H1 (cell line): ENCODE results near the gene NAV2. TPM values are rescaled to one million over a fixed set of nuclear protein-coding genes. Genes with fewer than 3 reads are reported as not detected.
A peak's percentile ranks its signal among the peaks of the same experiment; 100 is the strongest.

ENCODE experiments used
- CTCF ChIA-PET: fragments of 300-600 bp; sonication (Branson Sonifier 250); formaldehyde crosslinking; loops from one replicate; lab custom pipeline; 2021; ENCODE audit not compliant: partially characterized antibody; lab: Charles Lee
- POLR2A ChIA-PET: fragments of 300-600 bp; sonication (Branson Sonifier 250); formaldehyde crosslinking; loops from one replicate; lab custom pipeline; 2021; ENCODE audit warnings: inconsistent platforms; ENCODE audit not compliant: partially characterized antibody; lab: Charles Lee
- DNase-seq, 2 experiments: peaks; one replicate each; pipeline versions ENCODE4 v3.0.0 to v3.0.0-alpha.2; 2010 to 2022; ENCODE audit warnings: low spot score in 2 of 2, low read depth in 1 of 2, mixed read lengths in 1 of 2
- FAIRE-seq: peaks from 2 replicates; lab custom pipeline; 2011; peaks lifted over from hg19 to GRCh38; lab: Jason Lieb, UNC
- H2AFZ ChIP-seq: 2 replicates; pipeline ENCODE4 v1.8.1; 2012; ENCODE audit warnings: low read length, inconsistent platforms
- H2AK5ac ChIP-seq: 2 replicates; pipeline ENCODE4 v1.6.1; 2013; ENCODE audit warnings: low read depth, low read length
- H2BK120ac ChIP-seq: replicated peaks from 2 replicates; pipeline ENCODE3; 2013; ENCODE audit warnings: low read depth, low read length, inconsistent platforms
- H2BK12ac ChIP-seq: 2 replicates; pipeline ENCODE4 v1.6.1; 2013; ENCODE audit warnings: low read depth, low read length
- H2BK15ac ChIP-seq: 2 replicates; pipeline ENCODE4 v1.6.1; 2013; ENCODE audit warnings: low read length
- H2BK20ac ChIP-seq: 2 replicates; pipeline ENCODE4 v1.6.1; 2013; ENCODE audit warnings: low read length
- H2BK5ac ChIP-seq: 2 replicates; pipeline ENCODE4 v1.6.1; 2013; ENCODE audit warnings: low read depth, low read length
- H3K14ac ChIP-seq: 2 replicates; pipeline ENCODE4 v1.6.1; 2013; ENCODE audit warnings: inconsistent platforms; ENCODE audit not compliant: insufficient read length
- H3K18ac ChIP-seq: 2 replicates; pipeline ENCODE4 v1.6.1; 2013; ENCODE audit warnings: low read length; ENCODE audit errors: extremely low read depth
- H3K23ac ChIP-seq: 2 replicates; pipeline ENCODE4 v1.6.1; 2013; ENCODE audit warnings: inconsistent platforms; ENCODE audit not compliant: insufficient read length
- H3K23me2 ChIP-seq: 2 replicates; pipeline ENCODE4 v1.6.1; 2013; ENCODE audit warnings: low read depth, low read length
- H3K27ac ChIP-seq: 2 replicates; pipeline ENCODE4 v1.6.1; 2011; ENCODE audit warnings: low read depth, low read length, inconsistent platforms
- H3K27me3 ChIP-seq, 4 experiments: replicated peaks in 1 of 4; 1 replicate in 1 of 4; 2 replicates in 3 of 4; pipeline versions ENCODE4 v1.6.1 to v1.8.1; 2011 to 2013; ENCODE audit warnings: low read length in 3 of 4, mild to moderate bottlenecking in 3 of 4, inconsistent platforms in 2 of 4, mixed read lengths in 2 of 4, moderate library complexity in 1 of 4; ENCODE audit not compliant: control insufficient read depth in 3 of 4, insufficient read depth in 3 of 4; ENCODE audit errors: extremely low read depth in 1 of 4
- H3K36me3 ChIP-seq, 4 experiments: 2 replicates each; pipeline versions ENCODE4 v1.6.1 to v1.8.1; 2011 to 2013; ENCODE audit warnings: mild to moderate bottlenecking in 4 of 4, low read length in 3 of 4, moderate library complexity in 2 of 4, control low read depth in 1 of 4, inconsistent platforms in 1 of 4; ENCODE audit not compliant: insufficient read depth in 4 of 4, control insufficient read depth in 2 of 4
- H3K4ac ChIP-seq: replicated peaks from 2 replicates; pipeline ENCODE3; 2013; ENCODE audit warnings: low read length, low read depth, mixed read lengths, inconsistent platforms; ENCODE audit not compliant: insufficient read length
- H3K4me1 ChIP-seq, 4 experiments: replicated peaks in 1 of 4; 1 replicate in 1 of 4; 2 replicates in 3 of 4; pipeline versions ENCODE4 v1.6.1 to v1.8.1; 2011 to 2013; ENCODE audit warnings: low read length in 3 of 4, inconsistent platforms in 2 of 4, mixed read lengths in 1 of 4; ENCODE audit not compliant: insufficient read depth in 4 of 4, control insufficient read depth in 3 of 4
- H3K4me2 ChIP-seq, 2 experiments: 2 replicates each; pipeline versions ENCODE4 v1.6.1 to v1.8.1; 2011 to 2013; ENCODE audit warnings: low read depth in 2 of 2, low read length in 2 of 2, control low read depth in 1 of 2, inconsistent platforms in 1 of 2, mild to moderate bottlenecking in 1 of 2; ENCODE audit not compliant: insufficient read depth in 1 of 2
- H3K4me3 ChIP-seq, 4 experiments: fragments of 200-600, 300-600 bp in 1 of 4; sonication (generic), shearing (Covaris generic), sonication (Bioruptor Twin) in 1 of 4; 2 replicates each; pipeline versions ENCODE4 v1.5.1 to v1.8.1; 2011 to 2016; ENCODE audit warnings: low read length in 4 of 4, low read depth in 3 of 4, control low read depth in 2 of 4, inconsistent platforms in 2 of 4, mild to moderate bottlenecking in 2 of 4, mixed read lengths in 1 of 4, moderate library complexity in 1 of 4; ENCODE audit not compliant: insufficient read depth in 2 of 4; ENCODE audit errors: extremely low read depth in 1 of 4
- H3K56ac ChIP-seq: replicated peaks from 2 replicates; pipeline ENCODE3; 2013; ENCODE audit warnings: low read depth, mild to moderate bottlenecking, mixed read lengths, low read length, inconsistent platforms; ENCODE audit not compliant: insufficient read length
- H3K79me1 ChIP-seq: 2 replicates; pipeline ENCODE4 v1.6.1; 2013; ENCODE audit warnings: low read depth, low read length, control low read depth
- H3K79me2 ChIP-seq, 2 experiments: 2 replicates each; pipeline versions ENCODE4 v1.6.1 to v1.8.1; 2012 to 2013; ENCODE audit warnings: low read length in 2 of 2, mild to moderate bottlenecking in 2 of 2, inconsistent platforms in 1 of 2; ENCODE audit not compliant: insufficient read depth in 2 of 2, control insufficient read depth in 1 of 2
- H3K9ac ChIP-seq, 4 experiments: replicated peaks in 1 of 4; 1 replicate in 1 of 4; 2 replicates in 3 of 4; pipeline versions ENCODE4 v1.6.1 to v1.8.1; 2011 to 2013; ENCODE audit warnings: low read depth in 3 of 4, low read length in 3 of 4, control low read depth in 2 of 4, mild to moderate bottlenecking in 2 of 4, moderate library complexity in 2 of 4, inconsistent platforms in 1 of 4; ENCODE audit errors: extremely low read depth in 1 of 4
- H3K9me3 ChIP-seq, 2 experiments: 2 replicates each; pipeline versions ENCODE4 v1.6.1 to v1.8.1; 2012 to 2013; ENCODE audit warnings: mild to moderate bottlenecking in 2 of 2, moderate library complexity in 2 of 2, control low read depth in 1 of 2, inconsistent platforms in 1 of 2, low read depth in 1 of 2, low read length in 1 of 2, mixed read lengths in 1 of 2; ENCODE audit not compliant: insufficient read depth in 2 of 2
- H4K20me1 ChIP-seq, 2 experiments: replicated peaks in 1 of 2; 2 replicates each; pipeline versions ENCODE3 to v1.8.1; 2011 to 2013; ENCODE audit warnings: inconsistent platforms in 2 of 2, low read length in 2 of 2, mild to moderate bottlenecking in 1 of 2; ENCODE audit not compliant: insufficient read depth in 2 of 2, control insufficient read depth in 1 of 2
- H4K5ac ChIP-seq: 2 replicates; pipeline ENCODE4 v1.6.1; 2013; ENCODE audit warnings: low read length, low read depth, mixed read lengths, inconsistent platforms; ENCODE audit not compliant: insufficient read length
- H4K8ac ChIP-seq: 2 replicates; pipeline ENCODE4 v1.8.0; 2013; ENCODE audit warnings: mild to moderate bottlenecking, moderate library complexity, low read length, inconsistent platforms; ENCODE audit not compliant: insufficient read depth; ENCODE audit errors: extremely low read depth
- H4K91ac ChIP-seq: replicated peaks from 2 replicates; pipeline ENCODE3; 2013; ENCODE audit warnings: low read length, mixed read lengths, inconsistent platforms; ENCODE audit not compliant: insufficient read length
- WGBS, 2 experiments: shearing (Covaris generic) in 1 of 2; methylation state at CpG; one replicate each; pipeline versions ENCODE4 v1.1.6 to v1.1.7; 2013 to 2015; ENCODE audit warnings: low lambda C conversion rate in 2 of 2, mixed read lengths in 2 of 2, inconsistent platforms in 1 of 2, low coverage in 1 of 2, missing lambda C conversion rate in 1 of 2; ENCODE audit not compliant: insufficient replicate concordance in 2 of 2, insufficient coverage in 1 of 2, insufficient read length in 1 of 2; ENCODE audit errors: extremely low coverage in 1 of 2, missing lambda C conversion rate in 1 of 2; 5-methylcytosine and 5-hydroxymethylcytosine counted together
- polyA plus RNA-seq, 7 experiments: library from polyadenylated mRNA; depleted of rRNA in 3 of 7; stranded (reverse) in 5 of 7; unstranded in 2 of 7; fragments of >200 nt in 5 of 7; fragments of 200-250 nt in 2 of 7; gene quantifications; 1 replicate in 5 of 7; 2 replicates in 1 of 7; 4 replicates in 1 of 7; pipeline versions ENCODE4 v1.2.1 to v1.2.3, GENCODE V29; 2011 to 2013; ENCODE audit warnings: missing spikeins in 2 of 7, mixed read lengths in 2 of 7
- total RNA-seq: library from RNA; stranded (reverse); fragmentation: NEBNext Ultra II Directional; extraction: Animal tissue kit (Norgen Biotek cat#: 25700); gene quantifications from 2 replicates; pipeline ENCODE4 v1.2.1, GENCODE V29; 2021

The NAV2 gene
- total and polyA plus RNA-seq, 2 of the 8 experiments (the other 6 are each of a cell fraction or from before 2014, with no cell fraction given) = 35.6 to 73.6 TPM

DNA sequence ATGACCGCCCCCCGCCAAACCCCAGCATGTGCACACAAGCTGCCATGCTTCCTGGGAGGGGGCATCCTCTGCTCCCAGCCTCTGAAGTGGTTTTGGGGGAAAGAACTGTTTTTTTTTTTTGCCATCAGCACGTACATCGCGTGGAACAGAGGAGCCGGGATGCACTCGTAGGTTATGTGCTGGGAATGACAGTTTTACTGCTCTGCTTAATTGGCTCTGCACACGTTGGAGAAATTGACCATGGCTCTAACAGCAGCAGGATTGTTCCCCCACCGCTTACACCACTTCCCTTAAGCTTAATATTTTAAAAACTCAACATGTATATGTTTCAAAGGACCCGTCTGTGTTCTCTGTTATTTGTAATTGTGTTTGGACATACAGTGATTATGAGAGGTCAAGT lies 175.2 kb downstream of the NAV2 start:
- no peak overlapping the region for H3K4me3 ChIP-seq
- no peak overlapping the region for H3K27ac ChIP-seq
- H3K36me3 ChIP-seq = peaks cover 11 to 39% (median 25%) of the 10 kb centered on the region in 4 experiments
- no peak overlapping the region for H2AK5ac ChIP-seq
- 0 out of 2 replicates have a peak overlapping the region, but pooled peaks have one; percentile 12 for H2BK5ac ChIP-seq
- H4K5ac ChIP-seq = no peak overlapping the region
- no peak overlapping the region for H3K14ac ChIP-seq
- H2BK120ac ChIP-seq = no peak overlapping the region
- H3K27me3 ChIP-seq = no peaks in the 10 kb centered on the region
- no peak overlapping the region for H2BK15ac ChIP-seq
- H3K23ac ChIP-seq = no peak overlapping the region
- H4K20me1 ChIP-seq = no peaks in the 10 kb centered on the region
- H2AFZ ChIP-seq = no peak overlapping the region
- no peak overlapping the region for H2BK12ac ChIP-seq
- peaks cover 1 to 8% (median 6%) of the 10 kb centered on the region in 4 experiments; a peak in 5 of 7 replicates for H3K4me1 ChIP-seq
- no peaks in the 10 kb centered on the region for H3K79me2 ChIP-seq
- no peak overlapping the region for H2BK20ac ChIP-seq
- no peak overlapping the region for H4K91ac ChIP-seq
- no peaks in the 10 kb centered on the region for H3K9me3 ChIP-seq
- DNase-seq (no peak), FAIRE-seq (no peak)
- POLR2A ChIA-PET = interaction anchor here (0.9 kb wide), 1 partner anchor 77 kb away, joined by 3 read pairs; no protein-coding TSS in a partner anchor
- no peak overlapping the region for H3K18ac ChIP-seq
- CTCF ChIA-PET = interaction anchor here (0.8 to 4.4 kb wide), 6 partner anchors 9 to 114 kb away, joined by 3 to 26 read pairs (median 6); no protein-coding TSS in a partner anchor
- H3K4me2 ChIP-seq = no peak overlapping the region
- no peak overlapping the region for H4K8ac ChIP-seq
- WGBS, 2 experiments = 93% methylated on average over 10 of the region's 10 CpGs; no CpG with 5 or more reads in 1 of the 2 experiments
- no peak overlapping the region for H3K9ac ChIP-seq
- no peaks in the 10 kb centered on the region for H3K23me2 ChIP-seq
- H3K56ac ChIP-seq = no peak overlapping the region
- H3K79me1 ChIP-seq = peaks cover 2% of the 10 kb centered on the region; the same call in 1 of the 2 replicates
- no peak overlapping the region for H3K4ac ChIP-seq
